Osteoblast (primary cell): ENCODE measurements around the gene TAF10. TPM values are rescaled to one million over a fixed set of nuclear protein-coding genes. Genes with fewer than 3 reads are reported as not detected.
A peak's percentile ranks its signal among the peaks of the same experiment; 100 is the strongest.

Experiments used
- DNase-seq: peaks from one replicate; pipeline ENCODE4 v3.0.0; 2011; ENCODE audit warnings: low spot score, mixed read lengths; ENCODE audit not compliant: insufficient read length; ENCODE audit errors: missing footprints
- H2AFZ ChIP-seq: 2 replicates; pipeline ENCODE4 v1.6.0; 2011; ENCODE audit warnings: mild to moderate bottlenecking, low read length
- H3K27ac ChIP-seq: 2 replicates; pipeline ENCODE4 v1.5.1; 2011; ENCODE audit warnings: mild to moderate bottlenecking, low read depth, low read length, moderate library complexity
- H3K27me3 ChIP-seq: 2 replicates; pipeline ENCODE4 v1.6.0; 2012; ENCODE audit warnings: mild to moderate bottlenecking, control low read depth, inconsistent platforms, low read length, moderate library complexity; ENCODE audit not compliant: insufficient read depth
- H3K36me3 ChIP-seq: 2 replicates; pipeline ENCODE4 v1.5.1; 2011; ENCODE audit warnings: mild to moderate bottlenecking, low read length, control low read depth, moderate library complexity; ENCODE audit not compliant: insufficient read depth
- H3K4me1 ChIP-seq: 2 replicates; pipeline ENCODE4 v1.5.1; 2011; ENCODE audit warnings: mild to moderate bottlenecking, low read length, control low read depth, moderate library complexity; ENCODE audit not compliant: insufficient read depth
- H3K4me2 ChIP-seq: 2 replicates; pipeline ENCODE4 v1.6.0; 2011; ENCODE audit warnings: mild to moderate bottlenecking, low read length; ENCODE audit not compliant: insufficient read depth
- H3K4me3 ChIP-seq: fragments of 200-600 bp; sonication (generic); 3 replicates; pipeline ENCODE4 v1.5.1; 2012; ENCODE audit warnings: mild to moderate bottlenecking, low read length, inconsistent platforms; ENCODE audit not compliant: insufficient read depth
- H3K79me2 ChIP-seq: 2 replicates; pipeline ENCODE4 v1.6.0; 2012; ENCODE audit warnings: mild to moderate bottlenecking, low read length, control low read depth, inconsistent platforms; ENCODE audit not compliant: insufficient read depth
- H3K9me3 ChIP-seq: 2 replicates; pipeline ENCODE4 v1.5.1; 2011; ENCODE audit warnings: low read depth, low read length, control low read depth
- H4K20me1 ChIP-seq: 2 replicates; pipeline ENCODE4 v1.6.0; 2012; ENCODE audit warnings: mild to moderate bottlenecking, low read length, control low read depth; ENCODE audit not compliant: insufficient read depth
- total RNA-seq: library from RNA; depleted of rRNA; stranded (reverse); fragments of >200 nt; gene quantifications from 2 replicates; pipeline ENCODE4 v1.2.3, GENCODE V29; 2012
- TF ChIP-seq, protein P1 (sequence below): IDR thresholded peaks from 2 replicates; pipeline ENCODE4 v1.5.1; 2011; ENCODE audit warnings: mild to moderate bottlenecking, low read depth, low read length, moderate library complexity; ENCODE audit errors: extremely low read depth

Gene TAF10
- total RNA-seq, 1 donor: 23.5 TPM

DNA sequence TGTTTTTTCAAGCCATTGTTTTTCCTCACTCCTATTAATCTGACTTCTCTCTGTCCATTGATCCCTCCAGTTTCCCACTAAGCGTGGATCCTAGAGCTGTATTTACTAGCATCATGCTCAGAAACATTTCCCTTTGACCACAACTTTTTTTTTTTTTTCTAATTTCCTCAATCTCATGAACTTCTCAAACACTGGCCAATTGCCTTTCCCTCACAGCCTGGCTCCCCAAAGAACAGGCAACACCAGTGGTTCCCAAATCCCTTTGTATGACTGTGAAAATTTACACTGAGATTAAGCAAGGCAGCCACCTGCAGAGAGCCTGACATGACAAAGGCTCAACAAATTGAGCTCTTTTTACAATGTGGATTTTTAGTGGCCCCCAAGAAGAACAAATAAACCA lies 8.6 kb upstream of the TAF10 start:
- TF ChIP-seq, protein P1, sequence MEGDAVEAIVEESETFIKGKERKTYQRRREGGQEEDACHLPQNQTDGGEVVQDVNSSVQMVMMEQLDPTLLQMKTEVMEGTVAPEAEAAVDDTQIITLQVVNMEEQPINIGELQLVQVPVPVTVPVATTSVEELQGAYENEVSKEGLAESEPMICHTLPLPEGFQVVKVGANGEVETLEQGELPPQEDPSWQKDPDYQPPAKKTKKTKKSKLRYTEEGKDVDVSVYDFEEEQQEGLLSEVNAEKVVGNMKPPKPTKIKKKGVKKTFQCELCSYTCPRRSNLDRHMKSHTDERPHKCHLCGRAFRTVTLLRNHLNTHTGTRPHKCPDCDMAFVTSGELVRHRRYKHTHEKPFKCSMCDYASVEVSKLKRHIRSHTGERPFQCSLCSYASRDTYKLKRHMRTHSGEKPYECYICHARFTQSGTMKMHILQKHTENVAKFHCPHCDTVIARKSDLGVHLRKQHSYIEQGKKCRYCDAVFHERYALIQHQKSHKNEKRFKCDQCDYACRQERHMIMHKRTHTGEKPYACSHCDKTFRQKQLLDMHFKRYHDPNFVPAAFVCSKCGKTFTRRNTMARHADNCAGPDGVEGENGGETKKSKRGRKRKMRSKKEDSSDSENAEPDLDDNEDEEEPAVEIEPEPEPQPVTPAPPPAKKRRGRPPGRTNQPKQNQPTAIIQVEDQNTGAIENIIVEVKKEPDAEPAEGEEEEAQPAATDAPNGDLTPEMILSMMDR: no peak
- no peaks in the 10 kb centered on the region for H4K20me1 ChIP-seq
- peak; percentile 63 for DNase-seq
- H3K4me1 ChIP-seq: peaks cover 26% of the 10 kb centered on the region
- peaks cover 8% of the 10 kb centered on the region for H3K36me3 ChIP-seq
- H3K4me3 ChIP-seq: no peak overlapping the region
- peaks cover 21% of the 10 kb centered on the region for H3K79me2 ChIP-seq
- H3K27me3 ChIP-seq: no peaks in the 10 kb centered on the region
- H3K9me3 ChIP-seq: no peaks in the 10 kb centered on the region
- no peak overlapping the region for H3K4me2 ChIP-seq
- H2AFZ ChIP-seq: no peak overlapping the region
- no peak overlapping the region for H3K27ac ChIP-seq

GRCh38 chr11:6619004-6619745 lies 7.2 kb upstream of the TAF10 start, which contains the start of gene TPP1:
TSS of gene TPP1 (minus strand) at chr11:6619422. CDS start at chr11:6619400, 22 bp downstream.
- Histone ChIP-seq H3K4me2 (peak within 1 kb of the TSS; percentile 95), H3K4me3 (peak within 1 kb of the TSS; percentile 79), H3K27ac (peak within 1 kb of the TSS; percentile 76), H2AFZ (peak within 1 kb of the TSS; percentile 94), H3K27me3 (no peaks in the 10 kb centered on the region), H3K4me1 (peaks cover 26% of the 10 kb centered on the region), H4K20me1 (no peaks in the 10 kb centered on the region), H3K9me3 (no peaks in the 10 kb centered on the region), H3K79me2 (peaks cover 23% of the 10 kb centered on the region), H3K36me3 (peaks cover 22% of the 10 kb centered on the region)
- TF ChIP-seq, protein P1: no peak
- peak; percentile 100 for DNase-seq

DNA sequence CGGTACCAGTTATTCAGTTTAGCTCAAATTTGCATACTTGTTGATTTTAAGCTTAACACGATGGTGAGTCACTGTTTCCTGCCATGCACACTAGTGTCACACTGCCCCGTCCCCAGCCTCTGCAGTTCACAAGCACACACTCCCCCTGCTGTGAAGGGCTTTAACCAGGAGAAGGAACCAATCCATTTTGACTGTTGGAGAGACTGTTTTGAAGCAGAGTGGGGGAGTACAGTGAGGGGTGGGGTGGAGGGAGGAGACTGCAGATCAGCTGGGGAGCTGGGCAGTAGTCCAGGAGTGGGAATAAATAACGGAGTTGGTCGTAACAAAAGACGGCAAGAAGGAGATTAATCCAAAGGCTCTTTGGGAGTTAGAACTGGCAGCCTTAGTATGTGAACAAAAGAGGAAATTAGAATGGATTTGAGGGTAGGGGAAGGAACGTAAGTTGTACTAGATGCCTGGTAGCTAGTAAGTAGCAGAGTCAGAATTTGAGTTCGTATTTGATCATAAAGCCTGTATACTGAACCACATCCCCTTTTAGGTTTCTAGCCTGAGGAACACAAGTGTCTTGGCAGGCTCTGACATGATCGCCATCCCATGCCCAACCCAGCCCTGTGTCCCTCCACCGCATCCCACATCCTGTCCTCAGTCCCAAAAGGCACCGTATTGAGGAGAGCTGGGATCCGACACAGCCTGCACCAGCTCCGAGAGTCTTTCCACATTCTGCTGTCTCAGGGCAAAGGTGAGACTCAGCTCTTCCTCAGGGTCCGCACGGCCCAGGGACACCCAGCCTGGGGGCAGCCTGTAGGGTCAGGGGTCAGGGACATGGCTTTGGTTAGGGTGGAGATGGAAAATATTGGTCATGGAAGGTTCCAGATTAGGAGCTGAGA lies 6.3 kb upstream of the TAF10 start:
- peaks cover 26% of the 10 kb centered on the region for H3K4me1 ChIP-seq
- no peaks in the 10 kb centered on the region for H4K20me1 ChIP-seq
- H3K27me3 ChIP-seq: no peaks in the 10 kb centered on the region
- H3K9me3 ChIP-seq: no peaks in the 10 kb centered on the region
- TF ChIP-seq, protein P1: no peak
- peaks cover 23% of the 10 kb centered on the region for H3K79me2 ChIP-seq
- H3K36me3 ChIP-seq: peaks cover 26% of the 10 kb centered on the region
- H2AFZ ChIP-seq: peak overlapping the region; percentile 94
- peak overlapping the region; percentile 76 for H3K27ac ChIP-seq
- peak overlapping the region; percentile 95 for H3K4me2 ChIP-seq
- peak; percentile 96 for DNase-seq
- peak overlapping the region; percentile 79 for H3K4me3 ChIP-seq
